Heart right ventricle (tissue), 16 donors: ENCODE measurements around the gene FAM3C. TPM values are rescaled to one million over a fixed set of nuclear protein-coding genes. Genes with fewer than 3 reads are reported as not detected.

Experiments used
- ATAC-seq, 8 donors: fragments of 200-7000 bp; cut with Tn5 transposase; one replicate each; pipeline ENCODE4 v1.9.1; 2020; ENCODE audit warnings: mild to moderate bottlenecking in 8 of 8, moderate library complexity in 8 of 8, moderate number of reproducible peaks in 1 of 8
- DNase-seq, 2 donors: peaks; one replicate each; pipeline ENCODE4 v3.0.0-alpha.2; 2020
- H3K27ac ChIP-seq, 10 donors: fragments of 200-600 bp; sonication (generic) in 2 of 10; one replicate each; pipeline versions ENCODE4 v1.5.0 to v1.8.0; 2020 to 2022; ENCODE audit warnings: mild to moderate bottlenecking in 3 of 10
- H3K27me3 ChIP-seq, 7 donors: fragments of 200-600 bp; one replicate each; pipeline ENCODE4 v1.8.0; 2021 to 2022; ENCODE audit warnings: mild to moderate bottlenecking in 2 of 7
- H3K36me3 ChIP-seq, 9 donors: fragments of 200-600 bp; sonication (generic) in 1 of 9; one replicate each; pipeline versions ENCODE4 v1.5.0 to v1.8.0; 2020 to 2022; ENCODE audit warnings: mild to moderate bottlenecking in 2 of 9
- H3K4me1 ChIP-seq, 9 donors: fragments of 200-600 bp; sonication (generic) in 1 of 9; one replicate each; pipeline versions ENCODE4 v1.5.0 to v1.8.0; 2020 to 2022; ENCODE audit warnings: mild to moderate bottlenecking in 4 of 9
- H3K4me3 ChIP-seq, 10 donors: fragments of 200-600 bp; sonication (generic) in 2 of 10; one replicate each; pipeline versions ENCODE4 v1.5.0 to v1.8.0; 2020 to 2022; ENCODE audit warnings: mild to moderate bottlenecking in 7 of 10, moderate library complexity in 2 of 10
- H3K9me3 ChIP-seq, 11 donors: fragments of 200-600 bp in 10 of 11; sonication (generic) in 2 of 11; one replicate each; pipeline versions ENCODE4 v1.5.0 to v1.8.0; 2013 to 2022; ENCODE audit warnings: mild to moderate bottlenecking in 2 of 11, control low read depth in 1 of 11, moderate library complexity in 1 of 11
- CTCF ChIP-seq, 9 donors: fragments of 200-600 bp; sonication (generic) in 2 of 9; IDR thresholded peaks; one replicate each; pipeline versions ENCODE4 v1.5.0 to v1.8.0; 2021 to 2022; ENCODE audit warnings: antibody characterized with exemption in 9 of 9, mild to moderate bottlenecking in 5 of 9, moderate library complexity in 1 of 9
- WGBS, 2 donors: extraction: QIAGEN DNeasy Blood & Tissue Kit; methylation state at CpG; one replicate each; pipeline ENCODE4 v1.1.7; 2013; ENCODE audit warnings: inconsistent platforms in 1 of 2; 5-methylcytosine and 5-hydroxymethylcytosine counted together
- intact Hi-C, 10 donors: fragments of 100-400 bp; cut with DNase I; formaldehyde crosslinking; loops; one replicate each; pipeline versions ENCODE4 v1.11.1 to v1.14.2; 2022
- polyA plus RNA-seq, 2 donors: library from polyadenylated mRNA; stranded (reverse); fragments of 200-250 nt; gene quantifications; one replicate each; pipeline ENCODE4 v1.2.3, GENCODE V29; 2013
- total RNA-seq, 10 donors: library from RNA; stranded (reverse); fragmentation: NEBNext Ultra II Directional in 3 of 10; extraction: Animal tissue kit (Norgen Biotek cat#: 25700) in 3 of 10; gene quantifications; one replicate each; pipeline versions ENCODE4 v1.2.1 to v1.2.4, GENCODE V29; 2021 to 2023
- donor health status: Arrhythmogenic right ventricular cardiomyopathy.
- donor health status: ischemic (EF 13 %, LVEDD 7.1; RV severe dilation, severe dysfunction).
- donor health status: healthy with polysubstance abuse.
- donor health status: DM: no; HTN: yes; CAD: no.
- donor health status: DM: no; HTN: no; CAD: no.
- donor health status: ischemic (EF 25% LVEDD 6.9; RV normal size, moderate dysfunction).
- donor health status: ischemic (EF 25% LVEDD 5.7; RV mildly dilated, moderate dysfunction).
- donor health status: healthy.
- donor health status: DM: yes; HTN: yes; CAD: no.
- donor health status: Ischemic cardiomyopathy.
- donor health status: ischemic (EF 35%, LVEDD 5.7; RV mildly dilated, moderate dysfunction).
- donor health status: nonischemic (EF 11% LVEDD 7.7; RV severe dilation, severe dysfunction).
- donor health status: DM: yes; HTN: yes; CAD: no.
- donor health status: PGD.
- donor health status: ischemic (EF 29% LVEDD 5.4; RV normal size, mild dysfunction).
- donor health status: nonischemic (EF 23%, LVEDD 6.1; RV moderate dilation, normal function).

FAM3C gene
- total and polyA plus RNA-seq, 12 donors: 16.5 to 60.8 (median 43.0) TPM

GRCh38 chr7:121419201-121420148 lies 23.4 kb upstream of the FAM3C start:
- 61 to 83% methylated on average over 6 of the region's 6 CpGs for WGBS, 2 donors
- Histone ChIP-seq H3K9me3 (no peaks in the 10 kb centered on the region), H3K36me3 (no peaks in the 10 kb centered on the region), H3K27me3 (no peaks in the 10 kb centered on the region), H3K4me3 (no peak overlapping the region), H3K4me1 (no peaks in the 10 kb centered on the region), H3K27ac (no peak overlapping the region)
- intact Hi-C loops: loop anchor here in 1 of 10 donors (10.0 kb wide), 1 partner anchor 65 kb away; no protein-coding TSS in a partner anchor
- DNase-seq (no peak), ATAC-seq (no peak)
- TF ChIP-seq CTCF (IDR thresholded peaks at IDR 0.05): no peak

GRCh38 chr7:121416533-121416932 lies 20.4 kb upstream of the FAM3C start:
- H3K27me3 ChIP-seq: peaks cover 0 to 6% (median 0%) of the 10 kb centered on the region in 7 donors
- H3K36me3 ChIP-seq: no peaks in the 10 kb centered on the region
- TF ChIP-seq CTCF (IDR thresholded peaks at IDR 0.05): no peak
- no peaks in the 10 kb centered on the region for H3K9me3 ChIP-seq
- intact Hi-C loops: no loop called here
- no peak for DNase-seq
- no peaks in the 10 kb centered on the region for H3K4me1 ChIP-seq
- WGBS, 2 donors: 82 to 90% methylated on average over 1 of the region's 1 CpG
- no peak overlapping the region for H3K4me3 ChIP-seq
- ATAC-seq: no peak
- no peak overlapping the region for H3K27ac ChIP-seq

GRCh38 chr7:121414436-121414835 lies 18.3 kb upstream of the FAM3C start:
- no peak overlapping the region for H3K27ac ChIP-seq
- DNase-seq: no peak
- H3K4me1 ChIP-seq: no peaks in the 10 kb centered on the region
- H3K27me3 ChIP-seq: peaks cover 0 to 6% (median 0%) of the 10 kb centered on the region in 7 donors
- no peaks in the 10 kb centered on the region for H3K36me3 ChIP-seq
- WGBS, 2 donors: 94 to 98% methylated on average over 1 of the region's 1 CpG
- H3K4me3 ChIP-seq: no peak overlapping the region
- no peak for TF ChIP-seq CTCF (IDR thresholded peaks at IDR 0.05)
- intact Hi-C loops: no loop called here
- H3K9me3 ChIP-seq: no peaks in the 10 kb centered on the region
- ATAC-seq: no peak

GRCh38 chr7:121411597-121411979 lies 15.5 kb upstream of the FAM3C start:
- Histone ChIP-seq H3K27me3 (peaks cover 0 to 6% (median 0%) of the 10 kb centered on the region in 7 donors), H3K4me3 (no peak overlapping the region), H3K36me3 (no peaks in the 10 kb centered on the region), H3K9me3 (no peaks in the 10 kb centered on the region), H3K27ac (no peak overlapping the region), H3K4me1 (no peaks in the 10 kb centered on the region)
- 84 to 91% methylated on average over 3 of the region's 3 CpGs for WGBS, 2 donors
- intact Hi-C loops: no loop called here
- no peak for ATAC-seq
- TF ChIP-seq CTCF (IDR thresholded peaks at IDR 0.05): no peak
- no peak for DNase-seq
